GM18502 (cell line): ENCODE measurements around the gene SPACA9.

ENCODE experiments used
- ATAC-seq: cut with Tn5 transposase; IDR thresholded peaks from one replicate; pipeline ENCODE4 v1.9.1; 2021; ENCODE audit warnings: mild to moderate bottlenecking; ENCODE audit not compliant: unreplicated experiment, poor library complexity

SPACA9 gene

GRCh38 chr9:132935026-132935425, 56.3 kb downstream of the SPACA9 start:
- no peak for ATAC-seq

GRCh38 chr9:132937463-132937901, 58.8 kb downstream of the SPACA9 start:
- no peak for ATAC-seq

- ATAC-seq = no peak
Measured at GRCh38 chr9:132939169-132939568, 60.5 kb downstream of the SPACA9 start.
